Measurements from ENCODE around the gene GPR142.

DNA sequence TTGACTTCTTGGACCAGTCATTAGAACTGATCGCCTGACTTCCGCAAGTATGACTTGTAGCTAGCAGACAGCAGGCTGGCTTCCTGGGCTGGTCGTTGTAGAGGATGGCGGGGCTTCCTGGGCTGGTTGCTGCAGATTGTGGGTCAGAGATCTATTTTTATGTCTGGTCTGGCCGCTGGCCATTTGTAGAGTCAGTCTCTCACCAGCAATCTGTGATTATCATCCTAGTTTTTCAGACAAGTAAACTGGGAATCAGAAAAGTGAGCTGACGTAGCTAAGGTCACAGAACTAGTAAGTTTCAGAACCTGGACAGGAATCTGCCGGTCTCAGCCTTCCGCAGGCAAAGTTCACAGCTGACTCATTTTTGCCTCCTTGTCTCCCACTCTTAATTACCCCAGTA, 19.1 kb downstream of the GPR142 start:
- TF ChIP-seq, protein P1, sequence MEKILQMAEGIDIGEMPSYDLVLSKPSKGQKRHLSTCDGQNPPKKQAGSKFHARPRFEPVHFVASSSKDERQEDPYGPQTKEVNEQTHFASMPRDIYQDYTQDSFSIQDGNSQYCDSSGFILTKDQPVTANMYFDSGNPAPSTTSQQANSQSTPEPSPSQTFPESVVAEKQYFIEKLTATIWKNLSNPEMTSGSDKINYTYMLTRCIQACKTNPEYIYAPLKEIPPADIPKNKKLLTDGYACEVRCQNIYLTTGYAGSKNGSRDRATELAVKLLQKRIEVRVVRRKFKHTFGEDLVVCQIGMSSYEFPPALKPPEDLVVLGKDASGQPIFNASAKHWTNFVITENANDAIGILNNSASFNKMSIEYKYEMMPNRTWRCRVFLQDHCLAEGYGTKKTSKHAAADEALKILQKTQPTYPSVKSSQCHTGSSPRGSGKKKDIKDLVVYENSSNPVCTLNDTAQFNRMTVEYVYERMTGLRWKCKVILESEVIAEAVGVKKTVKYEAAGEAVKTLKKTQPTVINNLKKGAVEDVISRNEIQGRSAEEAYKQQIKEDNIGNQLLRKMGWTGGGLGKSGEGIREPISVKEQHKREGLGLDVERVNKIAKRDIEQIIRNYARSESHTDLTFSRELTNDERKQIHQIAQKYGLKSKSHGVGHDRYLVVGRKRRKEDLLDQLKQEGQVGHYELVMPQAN (conservative IDR thresholded peaks at IDR 0.05), result no peak
- TF ChIP-seq NRF1 (conservative IDR thresholded peaks at IDR 0.05; ENCODE audit: low read depth, low read length) (no peak), MYC (IDR thresholded peaks at IDR 0.05; ENCODE audit: insufficient read depth, insufficient read length, insufficient replicate concordance, low read length, severe bottlenecking) (no peak), POLR2A (IDR thresholded peaks at IDR 0.05; ENCODE audit: low read depth, low read length) (no peak), JUND (IDR thresholded peaks at IDR 0.05; ENCODE audit: low read depth, low read length) (no peak), FOXK2 (IDR thresholded peaks at IDR 0.05) (no peak), EZH2 (IDR thresholded peaks at IDR 0.05; ENCODE audit: borderline replicate concordance, control insufficient read depth, low read depth, low read length) (no peak)
- TF ChIP-seq, protein P2, sequence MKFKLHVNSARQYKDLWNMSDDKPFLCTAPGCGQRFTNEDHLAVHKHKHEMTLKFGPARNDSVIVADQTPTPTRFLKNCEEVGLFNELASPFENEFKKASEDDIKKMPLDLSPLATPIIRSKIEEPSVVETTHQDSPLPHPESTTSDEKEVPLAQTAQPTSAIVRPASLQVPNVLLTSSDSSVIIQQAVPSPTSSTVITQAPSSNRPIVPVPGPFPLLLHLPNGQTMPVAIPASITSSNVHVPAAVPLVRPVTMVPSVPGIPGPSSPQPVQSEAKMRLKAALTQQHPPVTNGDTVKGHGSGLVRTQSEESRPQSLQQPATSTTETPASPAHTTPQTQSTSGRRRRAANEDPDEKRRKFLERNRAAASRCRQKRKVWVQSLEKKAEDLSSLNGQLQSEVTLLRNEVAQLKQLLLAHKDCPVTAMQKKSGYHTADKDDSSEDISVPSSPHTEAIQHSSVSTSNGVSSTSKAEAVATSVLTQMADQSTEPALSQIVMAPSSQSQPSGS (IDR thresholded peaks at IDR 0.05; ENCODE audit: low read length), result no peak
- TF ChIP-seq, protein P3, sequence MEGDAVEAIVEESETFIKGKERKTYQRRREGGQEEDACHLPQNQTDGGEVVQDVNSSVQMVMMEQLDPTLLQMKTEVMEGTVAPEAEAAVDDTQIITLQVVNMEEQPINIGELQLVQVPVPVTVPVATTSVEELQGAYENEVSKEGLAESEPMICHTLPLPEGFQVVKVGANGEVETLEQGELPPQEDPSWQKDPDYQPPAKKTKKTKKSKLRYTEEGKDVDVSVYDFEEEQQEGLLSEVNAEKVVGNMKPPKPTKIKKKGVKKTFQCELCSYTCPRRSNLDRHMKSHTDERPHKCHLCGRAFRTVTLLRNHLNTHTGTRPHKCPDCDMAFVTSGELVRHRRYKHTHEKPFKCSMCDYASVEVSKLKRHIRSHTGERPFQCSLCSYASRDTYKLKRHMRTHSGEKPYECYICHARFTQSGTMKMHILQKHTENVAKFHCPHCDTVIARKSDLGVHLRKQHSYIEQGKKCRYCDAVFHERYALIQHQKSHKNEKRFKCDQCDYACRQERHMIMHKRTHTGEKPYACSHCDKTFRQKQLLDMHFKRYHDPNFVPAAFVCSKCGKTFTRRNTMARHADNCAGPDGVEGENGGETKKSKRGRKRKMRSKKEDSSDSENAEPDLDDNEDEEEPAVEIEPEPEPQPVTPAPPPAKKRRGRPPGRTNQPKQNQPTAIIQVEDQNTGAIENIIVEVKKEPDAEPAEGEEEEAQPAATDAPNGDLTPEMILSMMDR (IDR thresholded peaks at IDR 0.05 in 2 of 3, conservative IDR thresholded peaks at IDR 0.05 in 1 of 3; ENCODE audit: control insufficient read depth in 2 of 3, extremely low read depth in 1 of 3, insufficient read depth in 1 of 3, low read depth in 3 of 3, low read length in 3 of 3), result no peak
- TF ChIP-seq, protein P4, sequence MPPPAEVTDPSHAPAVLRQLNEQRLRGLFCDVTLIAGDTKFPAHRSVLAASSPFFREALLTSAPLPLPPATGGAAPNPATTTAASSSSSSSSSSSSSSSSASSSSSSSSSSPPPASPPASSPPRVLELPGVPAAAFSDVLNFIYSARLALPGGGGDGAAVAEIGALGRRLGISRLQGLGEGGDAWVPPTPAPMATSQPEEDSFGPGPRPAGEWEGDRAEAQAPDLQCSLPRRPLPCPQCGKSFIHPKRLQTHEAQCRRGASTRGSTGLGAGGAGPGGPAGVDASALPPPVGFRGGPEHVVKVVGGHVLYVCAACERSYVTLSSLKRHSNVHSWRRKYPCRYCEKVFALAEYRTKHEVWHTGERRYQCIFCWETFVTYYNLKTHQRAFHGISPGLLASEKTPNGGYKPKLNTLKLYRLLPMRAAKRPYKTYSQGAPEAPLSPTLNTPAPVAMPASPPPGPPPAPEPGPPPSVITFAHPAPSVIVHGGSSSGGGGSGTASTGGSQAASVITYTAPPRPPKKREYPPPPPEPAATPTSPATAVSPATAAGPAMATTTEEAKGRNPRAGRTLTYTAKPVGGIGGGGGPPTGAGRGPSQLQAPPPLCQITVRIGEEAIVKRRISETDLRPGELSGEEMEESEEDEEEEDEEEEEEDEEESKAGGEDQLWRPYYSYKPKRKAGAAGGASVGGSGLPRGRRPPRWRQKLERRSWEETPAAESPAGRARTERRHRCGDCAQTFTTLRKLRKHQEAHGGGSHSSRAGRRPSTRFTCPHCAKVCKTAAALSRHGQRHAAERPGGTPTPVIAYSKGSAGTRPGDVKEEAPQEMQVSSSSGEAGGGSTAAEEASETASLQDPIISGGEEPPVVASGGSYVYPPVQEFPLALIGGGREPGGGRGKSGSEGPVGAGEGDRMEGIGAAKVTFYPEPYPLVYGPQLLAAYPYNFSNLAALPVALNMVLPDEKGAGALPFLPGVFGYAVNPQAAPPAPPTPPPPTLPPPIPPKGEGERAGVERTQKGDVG (CRISPR knock-in tag; IDR thresholded peaks at IDR 0.05), result no peak

All from GM12878 (cell line).